Activated CD8-positive, alpha-beta memory T cell treated with anti-CD3 and anti-CD28 coated beads, Interleukin-2, amount 50 U/mL, for 1 hour (primary cell): ENCODE measurements around the gene THAP3.

ENCODE experiments used
- DNase-seq: peaks from one replicate; pipeline ENCODE4 v3.0.0-alpha.2; 2020; ENCODE audit errors: extremely low read depth

The THAP3 gene

DNA sequence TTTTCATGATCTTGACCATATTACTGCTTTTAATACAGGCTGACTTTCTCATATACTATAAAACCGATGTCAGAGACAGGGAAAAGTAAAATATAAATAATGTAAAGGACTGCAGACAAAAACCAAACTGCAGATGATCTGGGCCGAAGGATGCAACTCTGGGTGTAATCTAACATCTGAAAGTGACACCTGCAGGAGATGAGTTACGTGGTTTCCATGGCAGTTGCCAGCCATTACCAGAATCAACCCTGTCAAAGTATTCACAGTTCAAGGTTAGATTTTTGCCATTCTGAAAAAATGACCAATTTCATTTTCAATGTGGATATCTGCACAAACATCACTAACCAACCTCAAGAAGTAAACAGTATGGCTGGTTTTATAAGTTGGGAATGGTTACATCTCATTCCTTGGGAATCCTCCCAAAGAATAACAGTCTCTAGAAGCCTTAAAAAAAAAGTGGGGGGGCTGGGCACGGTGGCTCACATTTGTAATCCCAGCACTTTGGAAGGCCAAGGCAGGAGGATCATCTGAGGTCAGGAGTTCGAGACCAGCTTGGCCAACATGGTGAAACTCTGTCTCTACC lies 49.2 kb downstream of the THAP3 start:
- DNase-seq = no peak

DNA sequence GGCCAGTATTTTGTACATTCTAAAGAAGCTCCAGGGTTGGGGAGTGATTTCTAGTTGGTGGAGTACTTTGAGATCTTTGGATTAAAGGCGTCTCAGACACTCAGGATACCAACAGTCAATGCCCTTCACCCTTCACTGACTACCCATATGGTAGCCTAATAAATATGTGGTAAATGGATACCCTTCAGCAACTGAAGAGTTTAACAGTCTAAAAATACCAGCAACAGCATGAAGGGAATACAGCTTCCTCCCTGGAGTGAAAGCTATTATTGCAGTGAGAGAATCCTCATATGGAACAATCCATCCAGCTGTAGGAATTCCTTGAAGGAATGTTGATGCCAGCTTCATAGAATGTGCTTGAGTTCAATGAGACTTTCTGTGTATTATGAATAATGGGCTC lies 50.1 kb downstream of the THAP3 start:
- no peak for DNase-seq

DNA sequence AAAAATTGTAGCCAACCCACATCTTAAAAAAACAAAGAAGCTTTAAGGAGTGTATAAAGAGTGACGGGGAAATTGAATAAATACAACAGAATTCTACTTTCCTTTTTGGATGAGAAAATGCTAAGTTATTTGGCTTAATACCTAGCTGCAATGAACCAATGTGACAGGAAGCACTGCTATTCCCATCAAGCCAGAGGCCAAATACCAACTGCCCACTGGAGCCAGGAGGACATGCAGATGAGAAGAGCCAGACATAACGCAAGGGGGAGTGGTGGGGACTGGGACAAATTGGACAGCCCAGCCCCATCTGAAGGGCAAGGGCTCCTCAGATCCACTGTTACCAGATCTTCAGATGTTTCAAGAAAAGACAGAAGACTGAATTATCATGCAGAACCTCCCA lies 51.3 kb downstream of the THAP3 start:
- DNase-seq = no peak
